ENCODE data around the gene TFCP2L1.

DNA sequence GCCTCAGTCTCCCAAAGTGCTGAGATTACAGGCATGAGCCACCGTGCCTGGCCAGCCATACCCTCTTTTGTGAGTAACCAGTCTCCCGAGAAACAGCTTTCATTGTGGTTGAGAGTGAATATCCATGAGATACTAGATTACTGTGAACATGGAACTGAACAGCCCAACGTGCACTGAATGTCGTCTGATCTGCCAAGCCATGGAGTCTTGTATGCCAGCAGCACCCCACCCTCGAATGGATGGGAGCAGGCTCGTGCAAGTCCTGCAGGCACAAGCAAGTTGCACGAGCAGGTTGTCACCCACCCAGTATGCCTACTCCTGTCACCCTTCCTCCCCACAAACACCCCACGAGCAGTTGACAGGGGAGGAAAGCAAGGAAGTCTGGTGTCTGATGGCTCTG, 36.5 kb upstream of the TFCP2L1 start:
- TF ChIP-seq POLR2A (IDR thresholded peaks at IDR 0.05) = no peak
- no peak for TF ChIP-seq POLR2AphosphoS5 (IDR thresholded peaks at IDR 0.05)
- TF ChIP-seq EP300 (IDR thresholded peaks at IDR 0.05) = no peak
- TF ChIP-seq, protein P1, sequence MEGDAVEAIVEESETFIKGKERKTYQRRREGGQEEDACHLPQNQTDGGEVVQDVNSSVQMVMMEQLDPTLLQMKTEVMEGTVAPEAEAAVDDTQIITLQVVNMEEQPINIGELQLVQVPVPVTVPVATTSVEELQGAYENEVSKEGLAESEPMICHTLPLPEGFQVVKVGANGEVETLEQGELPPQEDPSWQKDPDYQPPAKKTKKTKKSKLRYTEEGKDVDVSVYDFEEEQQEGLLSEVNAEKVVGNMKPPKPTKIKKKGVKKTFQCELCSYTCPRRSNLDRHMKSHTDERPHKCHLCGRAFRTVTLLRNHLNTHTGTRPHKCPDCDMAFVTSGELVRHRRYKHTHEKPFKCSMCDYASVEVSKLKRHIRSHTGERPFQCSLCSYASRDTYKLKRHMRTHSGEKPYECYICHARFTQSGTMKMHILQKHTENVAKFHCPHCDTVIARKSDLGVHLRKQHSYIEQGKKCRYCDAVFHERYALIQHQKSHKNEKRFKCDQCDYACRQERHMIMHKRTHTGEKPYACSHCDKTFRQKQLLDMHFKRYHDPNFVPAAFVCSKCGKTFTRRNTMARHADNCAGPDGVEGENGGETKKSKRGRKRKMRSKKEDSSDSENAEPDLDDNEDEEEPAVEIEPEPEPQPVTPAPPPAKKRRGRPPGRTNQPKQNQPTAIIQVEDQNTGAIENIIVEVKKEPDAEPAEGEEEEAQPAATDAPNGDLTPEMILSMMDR (IDR thresholded peaks at IDR 0.05) = no peak
